Fibroblast of lung (primary cell): Measurements from ENCODE around the gene CLPSL2.

ENCODE experiments used
- CTCF ChIP-seq, 2 donors: IDR thresholded peaks in 1 of 2; conservative IDR thresholded peaks in 1 of 2; 1 replicate in 1 of 2; 2 replicates in 1 of 2; pipeline ENCODE4 v1.5.1; 2011 to 2012; ENCODE audit warnings: low read length in 2 of 2, control low read depth in 1 of 2, inconsistent platforms in 1 of 2, low read depth in 1 of 2, mild to moderate bottlenecking in 1 of 2
- EZH2 ChIP-seq: IDR thresholded peaks from 2 replicates; pipeline ENCODE4 v1.5.1; 2012; ENCODE audit warnings: low read length, control low read depth, mild to moderate bottlenecking; ENCODE audit errors: missing control alignments

GRCh38 chr6:35730745-35731413, 45.5 kb upstream of the CLPSL2 start:
- no peak for TF ChIP-seq CTCF (conservative IDR thresholded peaks at IDR 0.05 in 1 of 2, IDR thresholded peaks at IDR 0.05 in 1 of 2; ENCODE audit: low read depth in 1 of 2, low read length in 2 of 2)
- no peak for TF ChIP-seq EZH2
